ENCODE data around the gene HLA-C. TPM values are rescaled to one million over a fixed set of nuclear protein-coding genes. Genes with fewer than 3 reads are reported as not detected.

HLA-C gene
- total RNA-seq, 2 experiments from 2014 or later, result 1,977 to 1,996 TPM

GRCh38 chr6:31300797-31301196 lies 28.9 kb upstream of the HLA-C start:
- no peaks in the 10 kb centered on the region for H3K36me3 ChIP-seq (ENCODE audit: insufficient read depth, low read length)
- Mint-ChIP-seq H3K9me3 (no peaks in the 10 kb centered on the region), H3K27me3 (peaks cover 14% of the 10 kb centered on the region), H3K36me3 (ENCODE audit: low read depth) (no peaks in the 10 kb centered on the region), H3K27ac (no peak overlapping the region), H3K4me3 (no peak overlapping the region), H3K4me1 (ENCODE audit: low read depth) (no peaks in the 10 kb centered on the region)
- no peak overlapping the region for H3K4me3 ChIP-seq (ENCODE audit: low read length)
- H3K9me3 ChIP-seq (ENCODE audit: control insufficient read depth in 1 of 2, insufficient read depth in 1 of 2, low read length in 2 of 2), result no peaks in the 10 kb centered on the region
- peaks cover 4 to 7% of the 10 kb centered on the region in 2 experiments for H3K27me3 ChIP-seq (ENCODE audit: control insufficient read depth in 1 of 2, insufficient read depth in 2 of 2, low read length in 2 of 2)
- ATAC-seq (ENCODE audit: poor library complexity) (no peak), DNase-seq (no peak)
- intact Hi-C loops (cut with DNase I, micrococcal nuclease), result no loop called here
- ChIA-PET POLR2A (no interaction called here), CTCF (interaction anchor here (1.2 to 1.3 kb wide), 2 partner anchors 9 to 66 kb away, joined by 3 read pairs; no protein-coding TSS in a partner anchor)
- TF ChIP-seq, protein P1, sequence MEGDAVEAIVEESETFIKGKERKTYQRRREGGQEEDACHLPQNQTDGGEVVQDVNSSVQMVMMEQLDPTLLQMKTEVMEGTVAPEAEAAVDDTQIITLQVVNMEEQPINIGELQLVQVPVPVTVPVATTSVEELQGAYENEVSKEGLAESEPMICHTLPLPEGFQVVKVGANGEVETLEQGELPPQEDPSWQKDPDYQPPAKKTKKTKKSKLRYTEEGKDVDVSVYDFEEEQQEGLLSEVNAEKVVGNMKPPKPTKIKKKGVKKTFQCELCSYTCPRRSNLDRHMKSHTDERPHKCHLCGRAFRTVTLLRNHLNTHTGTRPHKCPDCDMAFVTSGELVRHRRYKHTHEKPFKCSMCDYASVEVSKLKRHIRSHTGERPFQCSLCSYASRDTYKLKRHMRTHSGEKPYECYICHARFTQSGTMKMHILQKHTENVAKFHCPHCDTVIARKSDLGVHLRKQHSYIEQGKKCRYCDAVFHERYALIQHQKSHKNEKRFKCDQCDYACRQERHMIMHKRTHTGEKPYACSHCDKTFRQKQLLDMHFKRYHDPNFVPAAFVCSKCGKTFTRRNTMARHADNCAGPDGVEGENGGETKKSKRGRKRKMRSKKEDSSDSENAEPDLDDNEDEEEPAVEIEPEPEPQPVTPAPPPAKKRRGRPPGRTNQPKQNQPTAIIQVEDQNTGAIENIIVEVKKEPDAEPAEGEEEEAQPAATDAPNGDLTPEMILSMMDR (IDR thresholded peaks at IDR 0.05), result no peak
- no peaks in the 10 kb centered on the region for H3K4me1 ChIP-seq (ENCODE audit: insufficient read depth, low read length)
- H3K27ac ChIP-seq (ENCODE audit: low read depth in 1 of 2, low read length in 2 of 2), result no peak overlapping the region

DNA sequence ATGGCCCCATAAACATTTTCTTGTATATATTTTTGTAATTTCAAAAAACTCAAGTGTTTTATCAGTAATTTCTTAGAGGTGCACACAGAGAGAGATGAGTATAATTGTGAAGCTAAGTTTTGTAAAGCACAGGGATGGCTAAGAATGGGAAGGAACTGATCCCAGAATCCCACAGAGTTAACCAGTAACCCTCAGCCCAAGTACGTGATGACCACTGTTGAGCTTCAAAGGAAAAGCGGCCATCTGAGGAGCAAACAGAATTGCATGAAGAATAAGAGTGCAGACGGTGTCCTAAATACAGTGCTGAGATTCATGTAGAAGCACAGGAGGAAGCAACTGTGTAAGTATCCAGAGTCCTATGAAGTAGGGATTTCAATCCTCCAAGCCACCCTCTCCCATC lies 28.1 kb upstream of the HLA-C start:
- POLR2A ChIA-PET, result no interaction called here
- Mint-ChIP-seq H3K27me3 (peaks cover 14% of the 10 kb centered on the region), H3K4me1 (ENCODE audit: low read depth) (no peaks in the 10 kb centered on the region), H3K27ac (no peak overlapping the region), H3K4me3 (no peak overlapping the region), H3K36me3 (ENCODE audit: low read depth) (no peaks in the 10 kb centered on the region), H3K9me3 (no peaks in the 10 kb centered on the region)
- Histone ChIP-seq H3K27me3 (ENCODE audit: control insufficient read depth in 1 of 2, insufficient read depth in 2 of 2, low read length in 2 of 2) (peaks cover 4 to 7% of the 10 kb centered on the region in 2 experiments), H3K4me3 (ENCODE audit: low read length) (no peak overlapping the region), H3K4me1 (ENCODE audit: insufficient read depth, low read length) (no peaks in the 10 kb centered on the region), H3K27ac (ENCODE audit: low read depth in 1 of 2, low read length in 2 of 2) (no peak overlapping the region), H3K9me3 (ENCODE audit: control insufficient read depth in 1 of 2, insufficient read depth in 1 of 2, low read length in 2 of 2) (no peaks in the 10 kb centered on the region), H3K36me3 (ENCODE audit: insufficient read depth, low read length) (no peaks in the 10 kb centered on the region)
- no peak for ATAC-seq (ENCODE audit: poor library complexity)
- TF ChIP-seq, protein P1 (IDR thresholded peaks at IDR 0.05), result no peak
- CTCF ChIA-PET, result interaction anchor here (1.3 kb wide), 1 partner anchor 10 kb away, joined by 3 read pairs; no protein-coding TSS in a partner anchor
- no peak for DNase-seq
- intact Hi-C loops (cut with DNase I, micrococcal nuclease), result no loop called here

GRCh38 chr6:31299511-31299910 lies 27.6 kb upstream of the HLA-C start:
- H3K36me3 Mint-ChIP-seq (ENCODE audit: low read depth), result no peaks in the 10 kb centered on the region
- no peaks in the 10 kb centered on the region for H3K9me3 Mint-ChIP-seq
- H3K27me3 Mint-ChIP-seq, result peaks cover 19% of the 10 kb centered on the region
- intact Hi-C loops (cut with DNase I, micrococcal nuclease), result no loop called here
- Histone ChIP-seq H3K9me3 (ENCODE audit: control insufficient read depth in 1 of 2, insufficient read depth in 1 of 2, low read length in 2 of 2) (no peaks in the 10 kb centered on the region), H3K4me3 (ENCODE audit: low read length) (no peak overlapping the region), H3K4me1 (ENCODE audit: insufficient read depth, low read length) (no peaks in the 10 kb centered on the region), H3K27ac (ENCODE audit: low read depth in 1 of 2, low read length in 2 of 2) (no peak overlapping the region), H3K36me3 (ENCODE audit: insufficient read depth, low read length) (no peaks in the 10 kb centered on the region), H3K27me3 (ENCODE audit: control insufficient read depth in 1 of 2, insufficient read depth in 2 of 2, low read length in 2 of 2) (peaks cover 4 to 7% of the 10 kb centered on the region in 2 experiments)
- no peak overlapping the region for H3K27ac Mint-ChIP-seq
- H3K4me1 Mint-ChIP-seq (ENCODE audit: low read depth), result no peaks in the 10 kb centered on the region
- TF ChIP-seq, protein P1 (IDR thresholded peaks at IDR 0.05), result no peak
- POLR2A ChIA-PET, result no interaction called here
- CTCF ChIA-PET, result interaction anchor here (1.3 kb wide), 1 partner anchor 10 kb away, joined by 3 read pairs; no protein-coding TSS in a partner anchor
- no peak for ATAC-seq (ENCODE audit: poor library complexity)
- no peak for DNase-seq
- H3K4me3 Mint-ChIP-seq, result no peak overlapping the region

Measured in CD4-positive, alpha-beta T cell (primary cell).